ENCODE data around the gene DIAPH3. TPM values are rescaled to one million over a fixed set of nuclear protein-coding genes. Genes with fewer than 3 reads are reported as not detected.
A peak's percentile ranks its signal among the peaks of the same experiment; 100 is the strongest.
"Not testable (repeated sequence)": the region's sequence is repeated elsewhere in the genome, so short reads cannot be mapped to it uniquely, and the experiment has no call there.

DIAPH3 gene
- total RNA-seq, 2 donors from 2014 or later = 8.1 to 27.8 TPM

DNA sequence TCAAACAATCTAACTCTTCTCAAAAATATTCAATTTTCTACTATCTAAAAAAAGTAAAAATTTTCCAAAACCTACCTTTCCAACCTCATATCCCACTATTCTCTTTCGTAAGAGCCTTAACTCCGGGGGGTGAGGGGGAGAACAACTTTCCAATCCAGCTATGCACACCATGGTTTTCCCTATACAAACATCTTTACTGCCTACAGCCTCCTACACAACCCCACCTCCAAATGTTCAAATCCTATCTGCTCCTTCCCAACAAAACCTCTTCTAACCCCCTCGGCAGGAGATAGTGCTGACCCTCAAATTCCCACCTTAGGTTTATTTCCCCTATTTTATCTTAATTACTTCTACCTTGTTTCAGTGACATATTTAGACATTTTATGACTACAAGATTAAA, 102.0 kb downstream of the DIAPH3 start:
- no peaks in the 10 kb centered on the region for H3K27me3 Mint-ChIP-seq
- no peaks in the 10 kb centered on the region for H3K36me3 Mint-ChIP-seq
- no peak for ATAC-seq

DNA sequence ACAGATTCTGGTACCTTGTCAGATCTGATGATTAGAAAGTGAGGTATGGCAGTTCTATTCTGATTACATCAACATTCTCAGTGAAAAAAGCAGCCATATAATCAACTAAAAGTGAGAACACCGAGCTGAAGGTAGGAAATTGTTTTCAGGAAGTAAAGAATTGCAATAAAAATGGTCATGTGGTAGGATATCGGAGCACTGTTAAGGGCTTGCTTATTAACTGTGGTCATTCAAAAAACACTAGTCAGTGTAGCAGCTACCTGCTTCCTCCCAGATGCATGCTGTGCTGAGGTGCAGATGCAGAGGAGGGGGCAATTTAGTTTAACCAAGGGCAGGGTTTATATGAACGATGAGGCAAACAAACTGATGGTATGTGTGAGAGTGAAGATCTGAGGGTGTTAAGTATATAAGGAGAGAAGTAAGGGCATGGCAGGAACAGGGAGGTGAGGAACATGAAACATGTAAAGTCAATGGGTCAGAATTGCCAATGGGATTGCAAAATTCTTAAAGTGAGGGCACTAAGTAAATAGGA, 111.9 kb downstream of the DIAPH3 start:
- Mint-ChIP-seq H3K4me1 (ENCODE audit: low read depth in 2 of 2) (peaks cover 5 to 6% of the 10 kb centered on the region in 2 donors), H3K27me3 (no peaks in the 10 kb centered on the region), H3K36me3 (no peaks in the 10 kb centered on the region), H3K27ac (no peak overlapping the region), H3K4me3 (no peak overlapping the region), H3K9me3 (peaks cover 2% of the 10 kb centered on the region)
- ATAC-seq (no peak), DNase-seq (ENCODE audit: low spot score) (no peak)

More for the DNA sequence above, 102.0 kb downstream of the DIAPH3 start:
- Mint-ChIP-seq H3K9me3 (peaks cover 4% of the 10 kb centered on the region), H3K4me3 (no peak overlapping the region), H3K27ac (no peak overlapping the region), H3K4me1 (ENCODE audit: low read depth in 2 of 2) (no peaks in the 10 kb centered on the region)
- no peak for DNase-seq (ENCODE audit: low spot score)

- not testable (repeated sequence) for H3K27me3 Mint-ChIP-seq; H3K9me3 Mint-ChIP-seq; H3K36me3 Mint-ChIP-seq; H3K27ac Mint-ChIP-seq; DNase-seq (ENCODE audit: low spot score); H3K4me3 Mint-ChIP-seq; H3K4me1 Mint-ChIP-seq (ENCODE audit: low read depth in 2 of 2); ATAC-seq
These were observed 115.4 kb downstream of the DIAPH3 start for GRCh38 chr13:60048353-60048752.

GRCh38 chr13:60047918-60048317, 115.8 kb downstream of the DIAPH3 start:
- no peaks in the 10 kb centered on the region for H3K27me3 Mint-ChIP-seq
- H3K36me3 Mint-ChIP-seq = no peaks in the 10 kb centered on the region
- H3K27ac Mint-ChIP-seq = no peak overlapping the region
- peaks cover 5 to 6% of the 10 kb centered on the region in 2 donors for H3K4me1 Mint-ChIP-seq (ENCODE audit: low read depth in 2 of 2)
- DNase-seq (ENCODE audit: low spot score) (no peak), ATAC-seq (no peak)
- H3K9me3 Mint-ChIP-seq = peaks cover 2% of the 10 kb centered on the region
- H3K4me3 Mint-ChIP-seq = no peak overlapping the region

- no peak overlapping the region for H3K4me3 Mint-ChIP-seq
- H3K4me1 Mint-ChIP-seq (ENCODE audit: low read depth in 2 of 2) = no peaks in the 10 kb centered on the region
- no peak for DNase-seq (ENCODE audit: low spot score)
- no peak overlapping the region for H3K27ac Mint-ChIP-seq
- ATAC-seq = no peak
- H3K36me3 Mint-ChIP-seq = no peaks in the 10 kb centered on the region
- H3K27me3 Mint-ChIP-seq = no peaks in the 10 kb centered on the region
- no peaks in the 10 kb centered on the region for H3K9me3 Mint-ChIP-seq
These were observed 119.4 kb downstream of the DIAPH3 start for GRCh38 chr13:60044321-60044720.

DNA sequence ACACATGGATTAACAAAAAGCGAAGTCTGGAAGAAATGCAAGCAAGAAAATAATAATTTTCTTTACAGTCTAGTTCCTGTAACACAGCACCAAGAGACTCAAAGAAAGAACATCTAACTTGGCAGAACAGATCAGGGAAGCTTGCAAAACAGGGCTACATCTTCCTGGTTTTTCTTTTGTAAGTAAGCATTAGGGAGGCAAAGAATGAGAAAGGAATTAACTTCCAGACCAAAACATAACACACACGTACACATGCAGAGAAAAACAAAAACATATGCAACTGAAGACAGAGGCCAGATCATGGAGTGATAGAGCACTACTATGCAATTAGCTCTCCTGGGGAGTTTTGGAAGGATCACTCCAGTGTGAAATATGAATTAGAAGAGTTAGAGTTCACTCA, 120.5 kb downstream of the DIAPH3 start:
- Mint-ChIP-seq H3K4me3 (no peak overlapping the region), H3K27me3 (no peaks in the 10 kb centered on the region), H3K9me3 (no peaks in the 10 kb centered on the region), H3K27ac (no peak overlapping the region), H3K36me3 (no peaks in the 10 kb centered on the region), H3K4me1 (ENCODE audit: low read depth in 2 of 2) (no peaks in the 10 kb centered on the region)
- DNase-seq (ENCODE audit: low spot score) (no peak), ATAC-seq (no peak)

DNA sequence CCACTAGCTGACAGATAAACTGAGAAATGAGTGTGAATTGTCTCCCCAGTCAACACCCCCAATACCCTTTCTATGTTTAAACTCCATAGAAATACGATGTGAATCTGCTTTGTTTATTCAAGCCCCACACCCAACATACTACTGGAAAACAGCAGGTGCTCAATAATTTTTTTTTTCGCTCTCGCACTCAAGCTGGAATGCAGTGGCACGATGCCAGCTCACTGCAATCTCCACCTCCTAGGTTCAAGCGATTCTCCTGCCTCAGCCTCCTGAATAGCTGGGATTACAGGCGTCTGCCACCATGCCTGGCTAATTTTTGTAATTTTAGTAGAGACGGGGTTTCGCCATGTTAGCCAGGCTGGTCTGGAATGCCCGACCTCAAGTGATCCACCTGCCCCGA, 123.1 kb downstream of the DIAPH3 start:
- H3K27ac Mint-ChIP-seq; ATAC-seq; H3K9me3 Mint-ChIP-seq; H3K36me3 Mint-ChIP-seq; DNase-seq (ENCODE audit: low spot score); H3K27me3 Mint-ChIP-seq; H3K4me3 Mint-ChIP-seq; H3K4me1 Mint-ChIP-seq (ENCODE audit: low read depth in 2 of 2): not testable (repeated sequence)

GRCh38 chr13:60035874-60036273, 127.9 kb downstream of the DIAPH3 start:
- Mint-ChIP-seq H3K36me3 (no peaks in the 10 kb centered on the region), H3K4me1 (ENCODE audit: low read depth in 2 of 2) (no peaks in the 10 kb centered on the region), H3K27ac (no peak overlapping the region), H3K27me3 (no peaks in the 10 kb centered on the region), H3K4me3 (no peak overlapping the region), H3K9me3 (no peaks in the 10 kb centered on the region)
- DNase-seq (ENCODE audit: low spot score) = no peak
- ATAC-seq = no peak

DNA sequence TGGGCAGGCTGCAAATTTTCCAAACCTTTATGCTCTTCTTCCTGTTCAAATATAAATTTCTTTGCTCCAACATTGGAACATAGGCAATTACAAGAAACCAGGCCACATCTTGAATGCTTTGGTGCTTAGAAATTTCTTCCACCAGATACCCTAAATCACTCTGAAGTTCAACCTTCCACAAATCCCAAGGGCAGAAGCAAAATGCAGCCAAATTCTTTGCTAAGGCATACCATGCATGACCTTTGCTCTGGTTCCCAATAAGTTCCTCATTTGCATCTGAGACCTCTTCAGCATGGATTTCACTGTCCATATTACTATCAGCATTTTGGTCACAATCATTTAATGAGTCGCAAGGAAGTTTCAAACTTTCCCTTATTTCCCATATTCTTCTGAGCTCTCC, 130.9 kb downstream of the DIAPH3 start:
- Mint-ChIP-seq H3K4me3 (no peak overlapping the region), H3K27me3 (no peaks in the 10 kb centered on the region), H3K4me1 (ENCODE audit: low read depth in 2 of 2) (no peaks in the 10 kb centered on the region), H3K27ac (no peak overlapping the region), H3K9me3 (no peaks in the 10 kb centered on the region), H3K36me3 (no peaks in the 10 kb centered on the region)
- DNase-seq (ENCODE audit: low spot score) (no peak), ATAC-seq (no peak)

DNA sequence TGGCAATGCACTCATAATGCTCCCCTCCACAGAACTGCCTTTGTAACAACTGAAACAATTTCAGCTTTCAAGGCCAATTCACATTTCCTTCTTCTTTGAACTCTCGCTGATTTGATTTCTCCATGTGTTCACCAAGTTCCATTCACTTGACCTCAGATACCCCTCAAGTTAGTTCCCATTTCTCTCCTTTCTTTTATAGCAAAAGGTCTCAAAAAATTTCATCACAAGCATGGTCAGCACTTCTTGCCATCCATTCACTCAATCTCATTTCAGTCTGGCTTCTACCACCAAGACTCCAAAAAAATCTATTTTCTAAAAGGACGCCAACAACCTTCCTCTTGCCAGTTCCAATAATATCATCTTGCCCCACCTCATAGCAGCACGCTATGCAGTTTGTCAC, 135.7 kb downstream of the DIAPH3 start:
- DNase-seq (ENCODE audit: low spot score) = no peak

GRCh38 chr13:60026286-60026685, 137.4 kb downstream of the DIAPH3 start:
- no peaks in the 10 kb centered on the region for H3K27me3 Mint-ChIP-seq
- ATAC-seq (no peak), DNase-seq (ENCODE audit: low spot score) (no peak)
- H3K27ac Mint-ChIP-seq = no peak overlapping the region
- H3K9me3 Mint-ChIP-seq = peaks cover 5% of the 10 kb centered on the region
- H3K4me1 Mint-ChIP-seq (ENCODE audit: low read depth in 2 of 2) = no peaks in the 10 kb centered on the region
- H3K4me3 Mint-ChIP-seq = no peak overlapping the region
- peaks cover 7% of the 10 kb centered on the region for H3K36me3 Mint-ChIP-seq

More for the DNA sequence above, 135.7 kb downstream of the DIAPH3 start:
- Mint-ChIP-seq H3K27me3 (no peaks in the 10 kb centered on the region), H3K4me3 (no peak overlapping the region), H3K9me3 (peaks cover 5% of the 10 kb centered on the region), H3K36me3 (peaks cover 7% of the 10 kb centered on the region), H3K4me1 (ENCODE audit: low read depth in 2 of 2) (no peaks in the 10 kb centered on the region), H3K27ac (no peak overlapping the region)
- ATAC-seq = no peak

DNA sequence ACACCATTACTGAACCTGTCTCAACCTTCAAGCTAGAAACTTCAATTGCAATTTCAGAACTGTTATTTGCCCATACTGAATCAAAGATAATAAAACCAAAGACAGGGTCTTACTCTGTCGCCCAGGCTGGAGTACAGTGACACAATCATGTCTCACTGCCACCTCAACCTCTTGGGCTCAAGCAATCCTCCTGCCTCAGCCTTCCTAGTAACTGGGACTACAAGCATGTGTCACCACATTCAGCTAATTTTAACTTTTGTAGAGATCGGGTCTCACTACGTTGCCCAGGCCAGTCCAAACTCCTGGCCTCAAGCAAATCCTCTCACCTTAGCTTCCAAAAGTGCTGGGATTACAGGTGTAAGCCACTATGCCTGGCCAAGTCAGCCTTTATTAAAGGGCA, 143.4 kb downstream of the DIAPH3 start:
- H3K27me3 Mint-ChIP-seq = no peaks in the 10 kb centered on the region
- H3K4me1 Mint-ChIP-seq (ENCODE audit: low read depth in 2 of 2) = peaks cover 10 to 17% of the 10 kb centered on the region in 2 donors
- ATAC-seq = no peak
- no peak for DNase-seq (ENCODE audit: low spot score)
- H3K27ac Mint-ChIP-seq = no peak overlapping the region
- peaks cover 4% of the 10 kb centered on the region for H3K9me3 Mint-ChIP-seq
- H3K36me3 Mint-ChIP-seq = peaks cover 7% of the 10 kb centered on the region
- no peak overlapping the region for H3K4me3 Mint-ChIP-seq

- H3K9me3 Mint-ChIP-seq = peaks cover under 1% of the 10 kb centered on the region
- H3K4me3 Mint-ChIP-seq = peak overlapping the region; percentile 31
- H3K36me3 Mint-ChIP-seq = peaks cover 4% of the 10 kb centered on the region
- no peak for ATAC-seq
- H3K27ac Mint-ChIP-seq = peak overlapping the region in 1 of 2 donors; percentile 33
- DNase-seq (ENCODE audit: low spot score) = no peak
- no peaks in the 10 kb centered on the region for H3K27me3 Mint-ChIP-seq
- peaks cover 10 to 17% of the 10 kb centered on the region in 2 donors for H3K4me1 Mint-ChIP-seq (ENCODE audit: low read depth in 2 of 2)
These were observed 144.4 kb downstream of the DIAPH3 start for GRCh38 chr13:60019119-60019993.

- no peaks in the 10 kb centered on the region for H3K27me3 Mint-ChIP-seq
- no peak for ATAC-seq
- H3K4me1 Mint-ChIP-seq (ENCODE audit: low read depth in 2 of 2) = peaks cover 10 to 17% of the 10 kb centered on the region in 2 donors
- H3K4me3 Mint-ChIP-seq = no peak overlapping the region
- no peak for DNase-seq (ENCODE audit: low spot score)
- no peaks in the 10 kb centered on the region for H3K36me3 Mint-ChIP-seq
- H3K27ac Mint-ChIP-seq = no peak overlapping the region
- H3K9me3 Mint-ChIP-seq = no peaks in the 10 kb centered on the region
These were observed 145.2 kb downstream of the DIAPH3 start for GRCh38 chr13:60018536-60018935.
